K562 (cell line): Measurements from ENCODE around the gene NFS1. TPM values are rescaled to one million over a fixed set of nuclear protein-coding genes. Genes with fewer than 3 reads are reported as not detected.

Source experiments
- CREM ChIP-seq: IDR thresholded peaks from 2 replicates; pipeline ENCODE4 v1.6.1; 2014; ENCODE audit warnings: antibody characterized with exemption, low read depth
- FOXA1 ChIP-seq: fragments of 450-650 bp; IDR thresholded peaks from 2 replicates; pipeline ENCODE4 v1.6.1; 2016; ENCODE audit warnings: mild to moderate bottlenecking, borderline replicate concordance
- HNRNPK ChIP-seq: fragments of 200-400 bp; formaldehyde crosslinking; IDR thresholded peaks from one replicate; pipeline ENCODE4 v1.6.1; 2018; ENCODE audit warnings: mild to moderate bottlenecking, low read depth, low read length; ENCODE audit not compliant: poor library complexity, severe bottlenecking
- KLF10 ChIP-seq: fragments of 250-450 bp; sonication (Bioruptor Pico); IDR thresholded peaks from 2 replicates; pipeline ENCODE4 v1.6.1; 2021; ENCODE audit warnings: matching md5 sums
- NFYB ChIP-seq: IDR thresholded peaks from 2 replicates; pipeline ENCODE4 v1.6.1; 2011; ENCODE audit warnings: mild to moderate bottlenecking, moderate library complexity; ENCODE audit not compliant: insufficient read length; ENCODE audit errors: extremely low read depth
- PHB2 ChIP-seq: fragments of 450-650 bp; IDR thresholded peaks from 2 replicates; pipeline ENCODE4 v1.6.1; 2017; ENCODE audit warnings: low read depth
- RB1 ChIP-seq: fragments of 450-650 bp; IDR thresholded peaks from 2 replicates; pipeline ENCODE4 v1.6.1; 2017; ENCODE audit warnings: low read depth, mild to moderate bottlenecking
- RCOR1 ChIP-seq, 2 experiments: IDR thresholded peaks; 2 replicates each; pipeline ENCODE4 v1.6.1; 2012; ENCODE audit warnings: low read depth in 2 of 2, low read length in 2 of 2, borderline replicate concordance in 1 of 2, improper control_type of control experiment in 1 of 2
- RUNX1 ChIP-seq: sonication (generic); IDR thresholded peaks from 2 replicates; pipeline ENCODE4 v1.6.1; 2016; ENCODE audit warnings: antibody characterized with exemption, low read depth
- SETDB1 ChIP-seq: IDR thresholded peaks from one replicate; pipeline ENCODE4 v1.6.1; 2012; ENCODE audit warnings: low read length, control low read depth, inconsistent platforms
- SMAD4 ChIP-seq: fragments of 250-450 bp; sonication (Bioruptor Pico); conservative IDR thresholded peaks from 2 replicates; pipeline ENCODE4 v1.8.0; 2021; ENCODE audit warnings: inconsistent platforms, mild to moderate bottlenecking, moderate library complexity
- SNRNP70 ChIP-seq: fragments of 200-400 bp; formaldehyde crosslinking; optimal IDR thresholded peaks from 2 replicates; pipeline ENCODE3; 2017; ENCODE audit warnings: low read depth, low read length
- TCF3 ChIP-seq: sonication (generic); formaldehyde crosslinking; IDR thresholded peaks from 2 replicates; pipeline ENCODE4 v1.4.0; 2020; ENCODE audit warnings: mild to moderate bottlenecking, missing genetic modification reagents
- ZBTB1 ChIP-seq: sonication (generic); formaldehyde crosslinking; IDR thresholded peaks from 2 replicates; pipeline ENCODE4 v1.8.1; 2023; ENCODE audit warnings: missing genetic modification reagents, low read depth, mild to moderate bottlenecking, borderline replicate concordance
- ZBTB8A ChIP-seq: fragments of 450-650 bp; IDR thresholded peaks from 2 replicates; pipeline ENCODE4 v1.6.1; 2018; ENCODE audit warnings: mild to moderate bottlenecking, moderate library complexity; ENCODE audit not compliant: partially characterized antibody
- ZNF124 ChIP-seq: sonication (generic); formaldehyde crosslinking; IDR thresholded peaks from 2 replicates; pipeline ENCODE4 v1.8.1; 2022; ENCODE audit warnings: missing genetic modification reagents
- ZNF134 ChIP-seq: fragments of 250-450 bp; sonication (Bioruptor Pico); conservative IDR thresholded peaks from 2 replicates; pipeline ENCODE4 v1.4.0; 2020
- ZNF354B ChIP-seq: fragments of 250-450 bp; sonication (Bioruptor Pico); IDR thresholded peaks from 2 replicates; pipeline ENCODE4 v1.4.0; 2020
- ZNF644 ChIP-seq: fragments of 200-800 bp; sonication (Bioruptor generic); IDR thresholded peaks from 2 replicates; pipeline ENCODE4 v1.6.1; 2016; ENCODE audit warnings: low read depth, missing genetic modification characterization, missing compliant biosample characterization
- ZNF695 ChIP-seq: fragments of 450-650 bp; formaldehyde crosslinking; IDR thresholded peaks from 2 replicates; pipeline ENCODE4 v1.4.0; 2020; ENCODE audit warnings: mild to moderate bottlenecking, moderate library complexity
- ZNF707 ChIP-seq: fragments of 250-450 bp; sonication (Bioruptor Pico); conservative IDR thresholded peaks from 2 replicates; pipeline ENCODE4 v1.8.0; 2022; ENCODE audit warnings: inconsistent platforms, mild to moderate bottlenecking, moderate library complexity
- polyA plus RNA-seq, 8 experiments: library from polyadenylated mRNA; depleted of rRNA in 4 of 8; stranded (reverse) in 5 of 8; unstranded in 3 of 8; fragments of >200 nt; fragmentation: Nextera tagmentation in 2 of 8; fragmentation: Illumina TruSeq in 1 of 8; extraction: Ambion mirVana in 2 of 8; extraction: Trizol in 1 of 8; gene quantifications; 2 replicates each; pipeline versions ENCODE4 v1.2.1 to v1.2.3, GENCODE V29; 2011 to 2014; ENCODE audit warnings: inconsistent platforms in 1 of 8, missing spikeins in 1 of 8
- total RNA-seq, 7 experiments: library from RNA; depleted of rRNA in 6 of 7; stranded (reverse); fragments of >200 nt in 6 of 7; fragmentation: Illumina TruSeq in 2 of 7; extraction: Trizol in 2 of 7; gene quantifications; 2 replicates each; pipeline versions ENCODE4 v1.2.1 to v1.2.3, GENCODE V29; 2011 to 2021; ENCODE audit warnings: low replicate concordance in 1 of 7
- TF ChIP-seq, protein P1 (sequence below), 2 experiments: fragments of 200-800 bp in 1 of 2; sonication (Bioruptor generic) in 1 of 2; sonication (generic) in 1 of 2; formaldehyde crosslinking in 1 of 2; IDR thresholded peaks in 1 of 2; conservative IDR thresholded peaks in 1 of 2; 2 replicates each; pipeline versions ENCODE4 v1.5.0 to v1.6.1; 2016 to 2020; ENCODE audit warnings: missing compliant biosample characterization in 1 of 2, missing genetic modification characterization in 1 of 2, missing genetic modification reagents in 1 of 2
- TF ChIP-seq, protein P2 (sequence below): IDR thresholded peaks from 2 replicates; pipeline ENCODE4 v1.6.1; 2016; ENCODE audit warnings: missing genetic modification characterization, missing compliant biosample characterization
- TF ChIP-seq, protein P3 (sequence below): sonication (generic); formaldehyde crosslinking; IDR thresholded peaks from 2 replicates; pipeline ENCODE4 v1.8.0; 2022; ENCODE audit warnings: missing genetic modification reagents, mild to moderate bottlenecking, borderline replicate concordance

Gene NFS1
- total and polyA plus RNA-seq, 9 of the 15 experiments (the other 6 are each of a cell fraction or from before 2014, with no cell fraction given), result 11.5 to 84.8 (median 47.1) TPM

DNA sequence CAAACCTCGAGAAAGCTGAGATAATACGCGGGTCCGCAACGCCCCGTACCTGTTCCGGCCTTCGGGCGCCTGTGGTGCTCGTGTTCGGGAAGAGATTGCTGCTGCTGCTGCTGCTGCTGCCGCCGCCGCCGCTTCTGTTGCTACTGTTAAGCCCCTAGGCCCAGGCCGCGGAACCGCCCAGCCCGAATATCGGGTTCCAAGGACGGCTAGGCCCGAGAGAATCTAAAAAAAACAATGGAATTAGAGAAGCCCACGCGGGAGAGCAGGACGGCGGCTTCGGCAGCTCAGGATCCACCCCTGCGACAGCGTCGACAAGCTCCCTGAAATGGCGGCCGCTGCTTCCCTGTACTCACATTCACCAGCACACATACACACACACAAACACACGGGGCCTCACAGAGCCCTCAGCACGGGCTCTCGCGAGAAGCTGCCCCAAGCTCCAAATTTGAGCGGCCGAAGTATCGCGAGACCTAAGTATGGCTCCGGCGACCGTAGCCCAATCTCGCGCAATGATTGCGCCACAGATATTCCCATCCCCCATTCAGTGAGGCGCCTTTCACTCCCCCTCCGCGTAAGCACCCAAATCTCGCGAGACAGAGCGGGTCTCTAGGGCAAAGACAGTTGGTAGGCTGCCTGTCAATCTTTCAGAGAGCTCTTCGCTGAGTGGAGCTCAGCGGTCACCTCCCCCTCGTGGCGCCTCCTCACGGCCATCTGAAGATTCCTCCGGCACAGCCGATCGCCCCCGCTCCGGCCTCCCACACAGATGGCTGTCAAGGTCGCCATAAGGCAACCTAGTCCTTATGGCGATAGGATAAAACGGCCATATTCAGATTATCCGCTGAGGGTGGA lies 43.0 kb upstream of the NFS1 start, which contains the start of gene RBM39 (continued):
- TF ChIP-seq, protein P1, sequence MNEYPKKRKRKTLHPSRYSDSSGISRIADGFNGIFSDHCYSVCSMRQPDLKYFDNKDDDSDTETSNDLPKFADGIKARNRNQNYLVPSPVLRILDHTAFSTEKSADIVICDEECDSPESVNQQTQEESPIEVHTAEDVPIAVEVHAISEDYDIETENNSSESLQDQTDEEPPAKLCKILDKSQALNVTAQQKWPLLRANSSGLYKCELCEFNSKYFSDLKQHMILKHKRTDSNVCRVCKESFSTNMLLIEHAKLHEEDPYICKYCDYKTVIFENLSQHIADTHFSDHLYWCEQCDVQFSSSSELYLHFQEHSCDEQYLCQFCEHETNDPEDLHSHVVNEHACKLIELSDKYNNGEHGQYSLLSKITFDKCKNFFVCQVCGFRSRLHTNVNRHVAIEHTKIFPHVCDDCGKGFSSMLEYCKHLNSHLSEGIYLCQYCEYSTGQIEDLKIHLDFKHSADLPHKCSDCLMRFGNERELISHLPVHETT (CRISPR knock-in tag; conservative IDR thresholded peaks at IDR 0.05 in 1 of 2, IDR thresholded peaks at IDR 0.05 in 1 of 2), result peak in 1 of 2 experiments; percentile 74; a peak in 1 of 4 replicates
- TF ChIP-seq PHB2 (no peak), SETDB1 (no peak), HNRNPK (no peak), CREM (peak; percentile 95), RCOR1 (IDR thresholded peaks at IDR 0.05; ENCODE audit: borderline replicate concordance in 1 of 2, low read depth in 2 of 2, low read length in 2 of 2) (peak in 1 of 2 experiments; percentile 61; a peak in 2 of 4 replicates), ZNF707 (CRISPR knock-in tag) (no peak), ZBTB8A (no peak), ZNF124 (no peak), ZBTB1 (CRISPR knock-in tag) (no peak; the same call in 1 of the 2 replicates), ZNF644 (tag) (peak; percentile 68; the same call in 1 of the 2 replicates), ZNF134 (CRISPR knock-in tag) (no peak), ZNF695 (no peak), ZNF354B (CRISPR knock-in tag) (no peak), RUNX1 (no peak), TCF3 (CRISPR knock-in tag) (peak; percentile 10; the same call in 1 of the 2 replicates), NFYB (peak; percentile 90), FOXA1 (no peak), SNRNP70 (no peak), RB1 (no peak; the same call in 1 of the 2 replicates), KLF10 (no peak), SMAD4 (CRISPR knock-in tag) (peak; percentile 52; the same call in 1 of the 2 replicates)
- TF ChIP-seq, protein P2, sequence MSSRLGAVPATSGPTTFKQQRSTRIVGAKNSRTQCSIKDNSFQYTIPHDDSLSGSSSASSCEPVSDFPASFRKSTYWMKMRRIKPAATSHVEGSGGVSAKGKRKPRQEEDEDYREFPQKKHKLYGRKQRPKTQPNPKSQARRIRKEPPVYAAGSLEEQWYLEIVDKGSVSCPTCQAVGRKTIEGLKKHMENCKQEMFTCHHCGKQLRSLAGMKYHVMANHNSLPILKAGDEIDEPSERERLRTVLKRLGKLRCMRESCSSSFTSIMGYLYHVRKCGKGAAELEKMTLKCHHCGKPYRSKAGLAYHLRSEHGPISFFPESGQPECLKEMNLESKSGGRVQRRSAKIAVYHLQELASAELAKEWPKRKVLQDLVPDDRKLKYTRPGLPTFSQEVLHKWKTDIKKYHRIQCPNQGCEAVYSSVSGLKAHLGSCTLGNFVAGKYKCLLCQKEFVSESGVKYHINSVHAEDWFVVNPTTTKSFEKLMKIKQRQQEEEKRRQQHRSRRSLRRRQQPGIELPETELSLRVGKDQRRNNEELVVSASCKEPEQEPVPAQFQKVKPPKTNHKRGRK, result no peak
- TF ChIP-seq, protein P3, sequence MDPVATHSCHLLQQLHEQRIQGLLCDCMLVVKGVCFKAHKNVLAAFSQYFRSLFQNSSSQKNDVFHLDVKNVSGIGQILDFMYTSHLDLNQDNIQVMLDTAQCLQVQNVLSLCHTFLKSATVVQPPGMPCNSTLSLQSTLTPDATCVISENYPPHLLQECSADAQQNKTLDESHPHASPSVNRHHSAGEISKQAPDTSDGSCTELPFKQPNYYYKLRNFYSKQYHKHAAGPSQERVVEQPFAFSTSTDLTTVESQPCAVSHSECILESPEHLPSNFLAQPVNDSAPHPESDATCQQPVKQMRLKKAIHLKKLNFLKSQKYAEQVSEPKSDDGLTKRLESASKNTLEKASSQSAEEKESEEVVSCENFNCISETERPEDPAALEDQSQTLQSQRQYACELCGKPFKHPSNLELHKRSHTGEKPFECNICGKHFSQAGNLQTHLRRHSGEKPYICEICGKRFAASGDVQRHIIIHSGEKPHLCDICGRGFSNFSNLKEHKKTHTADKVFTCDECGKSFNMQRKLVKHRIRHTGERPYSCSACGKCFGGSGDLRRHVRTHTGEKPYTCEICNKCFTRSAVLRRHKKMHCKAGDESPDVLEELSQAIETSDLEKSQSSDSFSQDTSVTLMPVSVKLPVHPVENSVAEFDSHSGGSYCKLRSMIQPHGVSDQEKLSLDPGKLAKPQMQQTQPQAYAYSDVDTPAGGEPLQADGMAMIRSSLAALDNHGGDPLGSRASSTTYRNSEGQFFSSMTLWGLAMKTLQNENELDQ, result no peak
